OCI-LY7 (cell line): ENCODE results near the gene DRAM1. TPM values are rescaled to one million over a fixed set of nuclear protein-coding genes. Genes with fewer than 3 reads are reported as not detected.

Source experiments
- BruUV-seq: library from RNA; stranded (reverse); fragments of 400-500 nt; replicated peaks from 2 replicates; lab custom pipeline; 2021; lab: Mats Ljungman, UMichigan
- CTCF ChIA-PET: fragments of 300-600 bp; sonication (Branson Sonifier 250); formaldehyde crosslinking; loops from one replicate; lab custom pipeline; 2022; ENCODE audit warnings: antibody characterized with exemption; ENCODE audit not compliant: unreplicated experiment; lab: Charles Lee
- POLR2A ChIA-PET: fragments of 300-600 bp; sonication (Branson Sonifier 250); formaldehyde crosslinking; loops from one replicate; lab custom pipeline; 2022; ENCODE audit warnings: antibody characterized with exemption; lab: Charles Lee
- DNase-seq: peaks from one replicate; pipeline ENCODE4 v3.0.0-alpha.2; 2015; ENCODE audit warnings: low spot score
- H2AFZ ChIP-seq: fragments of 200-600 bp; sonication (generic), shearing (Covaris generic); 2 replicates; pipeline ENCODE4 v1.6.1; 2014; ENCODE audit warnings: mild to moderate bottlenecking, antibody characterized with exemption, low read length, moderate library complexity
- H3K27ac ChIP-seq: fragments of 200-600 bp; sonication (generic); 2 replicates; pipeline ENCODE4 v1.5.1; 2014; ENCODE audit warnings: mixed run types, low read depth, mild to moderate bottlenecking, moderate library complexity, low read length, inconsistent platforms; ENCODE audit not compliant: poor library complexity, severe bottlenecking
- H3K36me3 ChIP-seq: fragments of 200-600 bp; sonication (generic); 2 replicates; pipeline ENCODE4 v1.6.1; 2014; ENCODE audit warnings: mild to moderate bottlenecking, antibody characterized with exemption, low read length, moderate library complexity, mixed read lengths; ENCODE audit not compliant: insufficient read depth
- H3K4me1 ChIP-seq: fragments of 200-600 bp; sonication (generic); 2 replicates; pipeline ENCODE4 v1.5.1; 2014; ENCODE audit warnings: mild to moderate bottlenecking, low read length; ENCODE audit not compliant: insufficient read depth, poor library complexity, severe bottlenecking
- H3K4me2 ChIP-seq: fragments of 200-600 bp; sonication (generic); 2 replicates; pipeline ENCODE4 v1.6.1; 2014; ENCODE audit warnings: mild to moderate bottlenecking, low read length
- H3K4me3 ChIP-seq: fragments of 200-600 bp; sonication (generic); 2 replicates; pipeline ENCODE4 v1.5.1; 2014; ENCODE audit warnings: mild to moderate bottlenecking, low read depth, low read length; ENCODE audit not compliant: poor library complexity, severe bottlenecking
- H3K79me2 ChIP-seq: fragments of 200-600 bp; sonication (generic); 2 replicates; pipeline ENCODE4 v1.6.1; 2016; ENCODE audit warnings: low read depth, mild to moderate bottlenecking, low read length, moderate library complexity, mixed read lengths; ENCODE audit not compliant: insufficient read depth
- H3K9me2 ChIP-seq: fragments of 200-600 bp; sonication (generic); 2 replicates; pipeline ENCODE4 v1.6.1; 2016; ENCODE audit warnings: mild to moderate bottlenecking, low read length, mixed read lengths; ENCODE audit not compliant: insufficient read depth
- H3K9me3 ChIP-seq: fragments of 200-600 bp; sonication (generic); 2 replicates; pipeline ENCODE4 v1.6.1; 2014; ENCODE audit warnings: mild to moderate bottlenecking, mixed run types, low read length, mixed read lengths
- H4K20me1 ChIP-seq: fragments of 200-600 bp; sonication (generic); 2 replicates; pipeline ENCODE4 v1.6.1; 2014; ENCODE audit warnings: mild to moderate bottlenecking, antibody characterized with exemption, low read length, moderate library complexity, mixed read lengths; ENCODE audit not compliant: insufficient read depth
- EZH2phosphoT487 ChIP-seq: fragments of 200-600 bp; sonication (generic); IDR thresholded peaks from 2 replicates; pipeline ENCODE4 v1.6.1; 2018; ENCODE audit warnings: low read depth, borderline replicate concordance, mild to moderate bottlenecking, mixed run types, antibody characterized with exemption, low read length, moderate library complexity, mixed read lengths
- intact Hi-C: fragments of 100-400 bp; cut with micrococcal nuclease; formaldehyde crosslinking; loops from one replicate; pipeline ENCODE4 v1.10.0; 2022; ENCODE audit not compliant: unreplicated experiment
- total RNA-seq, 2 experiments: library from RNA; depleted of rRNA in 1 of 2; stranded (reverse); fragments of >200 nt in 1 of 2; shearing (Covaris generic) in 1 of 2; gene quantifications; 2 replicates each; pipeline ENCODE4 v1.2.3, GENCODE V29; 2014 to 2022
- TF ChIP-seq, protein P1 (sequence below): fragments of 200-600 bp; sonication (generic); conservative IDR thresholded peaks from 2 replicates; pipeline ENCODE4 v1.5.1; 2014; ENCODE audit warnings: mild to moderate bottlenecking, antibody characterized with exemption, low read length, moderate library complexity, mixed read lengths

Gene DRAM1
- total RNA-seq, 2 experiments from 2014 or later = not detected

DNA sequence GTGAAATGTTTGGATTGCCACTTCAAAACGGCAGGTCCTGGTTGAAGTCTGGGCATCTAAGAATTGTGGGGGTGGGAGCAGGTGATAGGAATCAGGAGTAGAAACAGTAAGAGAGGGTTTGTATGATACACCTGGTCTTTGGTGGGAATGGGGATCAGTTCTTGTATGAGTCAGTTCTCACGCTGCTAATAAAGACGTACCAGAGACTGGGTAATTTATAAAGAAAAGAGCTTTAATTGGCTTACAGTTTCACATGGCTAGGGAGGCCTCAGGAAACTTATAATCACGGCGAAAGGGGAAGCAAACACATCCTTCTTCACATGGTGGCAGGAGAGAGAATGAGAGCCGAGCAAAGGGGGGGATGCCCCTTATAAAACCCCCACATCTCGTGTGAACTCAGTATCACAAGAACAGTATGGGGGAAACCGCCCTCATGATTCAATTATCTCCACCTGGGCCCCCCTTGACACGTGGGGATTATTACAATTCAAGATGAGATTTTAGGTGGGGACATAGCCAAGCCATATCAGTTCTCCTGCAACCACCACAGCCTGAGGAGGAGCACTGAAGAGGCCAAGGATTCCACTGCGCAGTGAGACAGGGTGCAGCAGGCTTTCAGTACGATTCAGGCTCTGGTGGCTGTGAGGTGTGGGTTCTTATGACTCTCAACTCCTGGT, 52.1 kb downstream of the DRAM1 start:
- ChIA-PET CTCF (no interaction called here), POLR2A (interaction anchor here (0.5 to 1.1 kb wide), 3 partner anchors 11 to 179 kb away, joined by 3 to 4 read pairs (median 3); no protein-coding TSS in a partner anchor)
- H3K9me3 ChIP-seq = peaks cover 8% of the 10 kb centered on the region; the same call in 1 of the 2 replicates
- no peak overlapping the region for H2AFZ ChIP-seq
- H4K20me1 ChIP-seq = no peaks in the 10 kb centered on the region
- no peaks in the 10 kb centered on the region for H3K79me2 ChIP-seq
- no peaks in the 10 kb centered on the region for H3K36me3 ChIP-seq
- BruUV-seq = no TSS peak
- no peak for DNase-seq
- no peak overlapping the region for H3K27ac ChIP-seq
- H3K4me2 ChIP-seq = no peak overlapping the region
- no peak overlapping the region for H3K4me3 ChIP-seq
- H3K4me1 ChIP-seq = peaks cover 53% of the 10 kb centered on the region
- intact Hi-C loops = loop anchor here (10.0 kb wide), 2 partner anchors 185 to 1515 kb away; no protein-coding TSS in a partner anchor
- TF ChIP-seq, protein P1, sequence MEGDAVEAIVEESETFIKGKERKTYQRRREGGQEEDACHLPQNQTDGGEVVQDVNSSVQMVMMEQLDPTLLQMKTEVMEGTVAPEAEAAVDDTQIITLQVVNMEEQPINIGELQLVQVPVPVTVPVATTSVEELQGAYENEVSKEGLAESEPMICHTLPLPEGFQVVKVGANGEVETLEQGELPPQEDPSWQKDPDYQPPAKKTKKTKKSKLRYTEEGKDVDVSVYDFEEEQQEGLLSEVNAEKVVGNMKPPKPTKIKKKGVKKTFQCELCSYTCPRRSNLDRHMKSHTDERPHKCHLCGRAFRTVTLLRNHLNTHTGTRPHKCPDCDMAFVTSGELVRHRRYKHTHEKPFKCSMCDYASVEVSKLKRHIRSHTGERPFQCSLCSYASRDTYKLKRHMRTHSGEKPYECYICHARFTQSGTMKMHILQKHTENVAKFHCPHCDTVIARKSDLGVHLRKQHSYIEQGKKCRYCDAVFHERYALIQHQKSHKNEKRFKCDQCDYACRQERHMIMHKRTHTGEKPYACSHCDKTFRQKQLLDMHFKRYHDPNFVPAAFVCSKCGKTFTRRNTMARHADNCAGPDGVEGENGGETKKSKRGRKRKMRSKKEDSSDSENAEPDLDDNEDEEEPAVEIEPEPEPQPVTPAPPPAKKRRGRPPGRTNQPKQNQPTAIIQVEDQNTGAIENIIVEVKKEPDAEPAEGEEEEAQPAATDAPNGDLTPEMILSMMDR = no peak
- TF ChIP-seq EZH2phosphoT487 = no peak
- H3K9me2 ChIP-seq = no peaks in the 10 kb centered on the region

DNA sequence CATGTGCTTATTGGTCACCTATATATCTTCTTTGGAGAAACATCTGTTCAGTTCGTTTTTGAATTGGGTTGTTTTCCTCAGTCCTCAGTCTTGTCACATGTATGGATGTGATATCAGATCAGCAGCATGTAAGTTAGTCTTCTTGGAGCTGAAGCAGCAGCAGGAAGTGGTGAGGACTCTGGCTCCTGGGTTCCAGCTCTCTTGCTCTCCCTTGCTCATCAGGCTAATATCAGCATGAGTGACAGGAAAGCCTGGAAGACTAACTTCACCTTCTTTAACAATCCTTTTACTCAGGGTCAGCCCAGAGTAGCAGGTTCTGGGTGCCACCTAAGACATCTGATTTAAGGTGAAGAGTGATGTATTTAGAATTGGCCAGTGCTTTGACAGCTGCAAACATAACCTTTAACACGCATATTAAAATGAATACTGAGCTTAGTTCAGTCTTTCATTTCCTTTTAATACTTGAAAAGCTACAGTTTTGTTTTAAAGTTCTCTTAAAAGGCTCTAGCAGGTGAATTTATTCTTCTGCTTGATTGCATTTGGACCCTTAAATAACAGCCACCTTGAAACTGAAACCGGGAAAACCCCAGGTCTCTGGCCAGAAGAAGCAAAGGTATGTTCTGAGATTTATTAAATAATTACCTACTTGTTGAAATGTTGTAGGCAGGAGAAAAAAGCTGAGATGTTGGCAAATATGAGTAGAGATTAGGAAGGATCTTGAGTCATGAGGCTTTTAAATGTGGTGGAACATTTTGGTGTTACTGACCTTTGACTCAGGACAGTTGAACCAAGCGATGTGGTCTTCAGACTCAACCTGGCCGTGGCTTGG, 54.3 kb downstream of the DRAM1 start:
- CTCF ChIA-PET = interaction anchor here (0.8 kb wide), 1 partner anchor 169 kb away, joined by 4 read pairs; no protein-coding TSS in a partner anchor

More for the DNA sequence above, 54.3 kb downstream of the DRAM1 start:
- no TSS peak for BruUV-seq
- peak; percentile 72 for DNase-seq
- Histone ChIP-seq H3K9me2 (no peaks in the 10 kb centered on the region), H3K79me2 (no peaks in the 10 kb centered on the region), H3K9me3 (peaks cover 8% of the 10 kb centered on the region; the same call in 1 of the 2 replicates), H3K4me2 (peak overlapping the region; percentile 76), H3K4me1 (peaks cover 75% of the 10 kb centered on the region), H3K4me3 (peak overlapping the region; percentile 49), H2AFZ (peak overlapping the region; percentile 40; the same call in 1 of the 2 replicates), H3K36me3 (no peaks in the 10 kb centered on the region), H3K27ac (peak overlapping the region; percentile 86), H4K20me1 (no peaks in the 10 kb centered on the region)
- intact Hi-C loops = loop anchor here (2.0 to 10.0 kb wide), 3 partner anchors 159 to 1513 kb away; no protein-coding TSS in a partner anchor
- TF ChIP-seq, protein P1 = no peak
- no peak for TF ChIP-seq EZH2phosphoT487
- POLR2A ChIA-PET = interaction anchor here (0.5 to 1.6 kb wide), 14 partner anchors 8 to 652 kb away, joined by 3 to 7 read pairs (median 4); partner anchors contain the start of gene GNPTAB
